Limb (tissue), 2 donors: ENCODE data around the gene SMIM14.
"Not testable (repeated sequence)": the region's sequence is repeated elsewhere in the genome, so short reads cannot be mapped to it uniquely, and the experiment has no call there.

Source experiments
- DNase-seq, 2 donors: peaks; one replicate each; pipeline ENCODE4 v3.0.0-alpha.2; 2016; ENCODE audit errors: extremely low spot score in 2 of 2

SMIM14 gene

GRCh38 chr4:39597695-39598381 lies 40.8 kb downstream of the SMIM14 start:
- no peak for DNase-seq

DNA sequence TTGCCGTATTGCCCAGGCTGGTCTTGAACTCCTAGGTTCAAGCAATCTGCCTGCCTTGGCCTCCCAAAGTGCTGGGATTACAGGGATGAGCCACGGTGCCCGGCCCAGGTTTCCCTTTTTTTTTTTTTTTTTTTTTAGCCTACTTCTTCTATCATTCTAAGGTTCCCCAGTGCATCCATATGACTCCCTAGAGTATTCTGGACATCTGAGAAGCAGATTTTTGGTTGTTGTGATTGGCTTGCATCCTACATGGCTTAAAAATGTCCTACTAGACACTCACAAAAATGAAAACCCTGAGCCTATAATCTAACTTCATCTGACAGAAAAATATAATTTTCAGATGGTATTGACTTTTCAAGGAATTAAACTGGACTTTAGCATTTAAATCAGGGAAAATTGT lies 41.7 kb downstream of the SMIM14 start:
- DNase-seq, result no peak

- DNase-seq, result no peak
Observed at GRCh38 chr4:39591290-39591689, 47.4 kb downstream of the SMIM14 start.

GRCh38 chr4:39587881-39588280 lies 50.8 kb downstream of the SMIM14 start:
- DNase-seq, result no peak

DNA sequence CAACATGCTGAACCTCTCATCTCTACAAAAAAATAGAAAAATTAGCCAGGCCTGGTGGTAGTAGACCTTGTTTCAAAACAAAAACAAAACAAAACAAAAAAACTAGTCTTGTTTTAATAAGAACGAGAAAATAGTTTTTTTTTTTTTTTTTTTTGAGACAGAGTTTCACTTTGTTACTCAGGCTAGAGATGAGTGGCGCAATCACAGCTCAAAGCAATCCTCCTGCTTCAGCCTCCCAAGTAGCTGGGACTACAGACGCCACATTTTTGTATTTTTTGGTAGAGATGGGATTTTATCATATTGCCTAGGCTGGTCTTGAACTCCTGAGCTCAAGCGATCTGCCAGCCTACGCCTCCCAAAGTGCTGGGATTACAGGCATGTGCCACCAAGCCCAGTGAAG lies 63.7 kb downstream of the SMIM14 start:
- DNase-seq, result no peak

- no peak for DNase-seq
Observed at GRCh38 chr4:39571504-39571903, 67.2 kb downstream of the SMIM14 start.

GRCh38 chr4:39571054-39571453 lies 67.6 kb downstream of the SMIM14 start:
- no peak for DNase-seq

DNA sequence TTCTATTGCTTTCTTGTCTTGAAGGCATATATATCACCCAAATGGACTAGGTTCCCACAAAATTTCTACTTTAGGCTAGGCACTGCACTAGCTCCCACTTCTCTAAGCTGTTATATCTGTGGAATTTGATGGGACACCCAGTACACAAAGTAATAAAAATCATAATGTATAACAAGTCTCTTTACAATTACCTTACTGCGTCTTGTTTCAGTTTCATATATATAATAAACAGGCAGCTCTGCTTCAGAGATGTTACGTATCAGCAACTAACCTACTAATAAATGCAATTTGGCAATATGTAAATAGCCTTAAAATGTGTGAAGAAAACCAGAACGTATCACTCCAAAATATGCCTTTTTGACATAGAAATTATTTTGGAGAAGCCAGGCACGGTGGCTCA lies 69.5 kb downstream of the SMIM14 start:
- DNase-seq, result no peak

GRCh38 chr4:39568805-39569204 lies 69.9 kb downstream of the SMIM14 start:
- DNase-seq, result no peak

DNA sequence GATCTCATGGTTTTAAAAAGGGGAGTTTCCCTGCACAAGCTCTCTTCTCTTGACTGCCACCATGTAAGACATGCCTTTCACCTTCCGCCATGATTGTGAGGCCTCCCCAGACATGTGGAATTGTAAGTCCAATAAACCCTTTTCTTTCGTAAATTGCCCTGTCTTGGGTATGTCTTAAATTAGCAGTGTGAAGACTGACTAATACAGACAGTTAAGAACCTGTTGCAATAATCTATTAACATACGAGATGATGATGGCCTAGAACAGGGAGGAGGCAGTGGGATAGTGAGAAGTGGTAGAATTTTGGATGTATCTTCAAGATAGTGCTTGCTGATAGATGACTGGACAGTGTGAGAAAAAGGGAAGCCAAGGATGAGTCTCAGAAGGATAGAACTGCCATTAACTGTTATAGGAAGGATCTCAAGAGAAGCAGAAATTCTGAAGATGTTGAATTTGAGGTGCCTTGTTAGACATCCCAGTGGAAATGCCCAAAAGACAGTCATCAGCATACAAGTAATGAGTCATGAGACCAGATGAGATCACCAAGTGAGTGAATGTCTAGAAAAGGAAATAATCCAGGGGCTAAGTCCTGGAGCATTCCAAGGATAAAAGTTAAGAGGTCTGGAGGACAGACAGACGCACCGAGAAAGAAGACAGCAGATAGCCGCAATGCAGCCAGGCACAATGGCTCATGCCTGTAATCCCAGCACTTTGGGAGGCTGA lies 72.6 kb downstream of the SMIM14 start:
- DNase-seq, result no peak

GRCh38 chr4:39563346-39563847 lies 75.3 kb downstream of the SMIM14 start:
- DNase-seq, result no peak

DNA sequence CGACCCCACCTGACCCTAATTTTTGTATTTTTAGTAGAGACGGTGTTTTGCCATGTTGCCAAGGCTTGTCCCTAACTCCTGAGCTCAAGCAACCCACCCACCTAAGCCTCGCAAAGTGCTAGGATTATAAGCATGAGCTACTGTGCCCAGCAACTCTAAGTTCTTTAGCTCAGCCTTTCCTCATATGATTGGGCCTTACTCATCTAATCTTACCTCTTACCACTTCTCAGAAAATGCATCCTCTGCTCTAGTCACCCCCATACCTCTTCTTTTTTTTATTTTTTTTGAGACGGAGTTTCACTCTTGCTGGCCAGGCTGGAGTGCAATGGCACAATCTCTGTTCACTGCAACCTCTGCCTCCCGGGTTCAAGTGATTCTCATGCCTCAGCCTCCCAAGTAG lies 75.9 kb downstream of the SMIM14 start:
- DNase-seq, result no peak

DNA sequence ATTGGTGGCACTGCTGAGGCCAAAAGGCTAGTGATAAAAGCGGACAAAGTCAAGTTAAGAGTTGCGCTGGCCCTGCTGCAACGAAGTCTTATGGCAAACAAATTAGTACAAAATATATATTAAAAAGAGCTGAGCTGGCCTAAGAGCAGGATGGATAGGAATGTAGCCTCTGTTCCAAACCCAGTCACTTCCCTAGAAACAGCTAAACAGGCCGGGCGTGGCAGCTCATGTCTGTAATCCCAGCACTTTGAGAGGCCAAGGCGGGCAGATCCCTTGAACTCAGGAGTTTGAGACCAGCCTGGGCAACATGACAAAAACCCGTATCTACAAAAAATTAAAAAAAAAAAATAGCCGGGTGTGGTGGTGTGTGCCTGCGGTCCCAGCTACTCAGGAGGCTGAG lies 79.0 kb downstream of the SMIM14 start:
- no peak for DNase-seq

DNA sequence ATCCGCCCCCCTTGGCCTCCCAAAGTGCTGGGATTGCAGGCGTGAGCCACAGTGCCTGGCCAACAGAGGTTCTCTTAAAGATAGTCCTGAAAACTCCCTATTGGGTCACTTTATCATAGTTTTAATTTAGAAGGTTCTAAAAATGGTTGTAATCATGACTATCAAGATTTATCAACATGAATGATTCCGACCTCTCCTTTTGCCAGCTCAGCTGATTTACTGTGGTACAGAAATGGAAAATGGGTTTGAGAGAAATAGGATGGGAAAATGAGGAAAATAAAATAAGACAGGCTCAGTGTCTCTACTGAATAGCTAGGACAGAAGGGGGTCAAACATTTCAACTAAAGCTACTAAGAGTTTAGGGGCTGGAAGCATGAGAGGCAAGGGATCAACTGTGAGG lies 83.2 kb downstream of the SMIM14 start:
- no peak for DNase-seq

DNA sequence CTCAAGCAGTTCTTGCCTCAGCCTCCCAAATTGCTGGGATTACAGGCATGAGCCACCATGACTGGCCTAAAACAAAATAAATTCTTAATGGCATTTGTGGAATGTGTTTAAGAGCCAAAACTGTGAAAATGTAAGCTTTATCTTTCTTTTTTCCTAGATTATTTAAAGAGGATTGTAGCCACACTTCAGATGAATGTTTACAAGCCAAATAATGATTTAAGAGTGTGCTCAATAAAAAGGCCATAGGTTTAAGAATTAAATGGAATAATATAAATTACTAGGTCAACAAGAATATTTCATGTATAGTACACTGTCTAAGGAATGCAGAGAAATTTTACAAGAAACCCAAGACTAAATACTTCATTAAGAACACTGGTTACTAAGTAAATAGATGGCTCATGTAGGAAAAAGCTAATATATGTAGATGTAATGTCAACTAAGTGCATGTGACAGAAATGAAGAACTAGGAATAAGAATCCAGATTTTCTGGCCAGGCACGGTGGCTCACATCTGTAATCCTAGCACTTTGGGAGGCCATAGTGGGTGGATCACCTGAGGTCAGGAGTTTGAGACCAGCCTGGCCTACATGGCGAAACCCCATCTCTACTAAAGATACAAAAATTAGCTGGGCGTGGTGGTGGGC lies 90.1 kb downstream of the SMIM14 start:
- no peak for DNase-seq

GRCh38 chr4:39544580-39545315 lies 93.9 kb downstream of the SMIM14 start:
- DNase-seq, result no peak

GRCh38 chr4:39544080-39544479 lies 94.6 kb downstream of the SMIM14 start:
- DNase-seq, result not testable (repeated sequence)

DNA sequence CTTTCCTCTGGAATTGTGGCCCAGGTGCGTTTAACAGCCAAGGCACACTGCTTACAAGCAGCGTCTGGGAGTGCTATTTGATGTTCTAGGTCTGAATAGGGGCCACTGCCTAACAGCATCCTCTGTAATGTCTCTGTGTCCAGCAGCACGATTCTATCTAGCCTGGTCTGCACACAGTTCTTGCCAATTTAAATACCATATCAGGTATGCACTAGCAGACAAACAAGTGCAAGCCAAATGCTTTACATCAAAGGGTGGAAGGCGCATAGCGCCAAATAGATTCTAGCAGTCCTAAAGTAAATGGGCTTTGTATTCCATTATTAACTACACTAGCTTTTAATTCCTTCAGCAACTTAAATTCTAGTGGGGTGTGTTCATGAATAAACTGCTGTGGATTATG lies 95.6 kb downstream of the SMIM14 start:
- no peak for DNase-seq

DNA sequence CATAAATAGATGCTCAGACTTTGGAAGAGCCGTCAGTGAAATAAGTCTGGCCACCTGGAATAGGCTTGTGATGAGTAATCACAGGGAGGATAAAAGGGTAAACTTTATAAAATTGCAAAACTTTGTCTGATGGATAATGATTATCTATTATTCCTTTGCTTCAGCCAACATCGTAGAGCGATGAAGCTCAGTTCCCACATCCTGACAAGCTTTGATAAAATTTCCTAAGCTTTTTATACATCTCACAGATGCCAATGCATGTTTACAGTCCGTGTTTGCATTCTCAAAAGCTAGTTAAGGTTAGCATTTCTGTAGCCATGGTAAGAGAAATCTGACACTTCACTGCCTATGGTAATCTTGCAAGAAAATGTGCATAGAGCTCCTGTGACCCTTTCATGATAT lies 96.1 kb downstream of the SMIM14 start:
- DNase-seq, result no peak

DNA sequence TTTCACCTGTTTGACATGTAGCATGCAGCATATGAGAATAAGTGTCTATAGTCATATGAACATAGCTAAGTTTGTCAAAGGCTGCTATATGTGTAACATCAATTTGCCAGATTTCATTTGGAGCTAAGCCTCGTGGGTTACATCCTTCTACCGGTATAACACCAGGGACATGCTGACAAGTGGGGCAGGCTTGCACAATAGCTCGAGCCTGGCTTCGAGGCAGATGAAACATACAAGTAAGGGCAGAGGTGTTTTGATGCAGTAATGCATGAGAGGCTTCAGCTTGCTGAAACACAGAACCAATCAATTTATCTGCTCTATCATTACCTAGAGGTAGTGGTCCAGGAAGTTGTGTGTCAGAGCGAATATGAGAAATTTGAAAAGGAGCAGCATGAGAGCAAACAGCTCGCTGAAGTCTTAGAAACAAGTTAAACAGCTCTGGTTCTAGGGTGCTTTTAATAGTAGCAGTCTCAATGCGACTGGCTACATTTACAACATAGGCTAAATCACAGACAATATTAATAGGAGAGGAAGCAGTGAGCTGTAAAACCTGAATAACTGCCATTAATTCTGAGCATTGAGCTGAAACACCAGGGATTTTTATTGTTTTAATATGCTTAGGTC lies 96.6 kb downstream of the SMIM14 start:
- no peak for DNase-seq

- no peak for DNase-seq
Observed at GRCh38 chr4:39539089-39539611, 99.5 kb downstream of the SMIM14 start.
